Endothelial cell of umbilical vein (primary cell): ENCODE results near the gene ATP6V0D1. TPM values are rescaled to one million over a fixed set of nuclear protein-coding genes. Genes with fewer than 3 reads are reported as not detected.

Experiments used
- BruUV-seq: library from RNA; stranded (reverse); fragments of 400-500 nt; replicated peaks from 2 replicates; lab custom pipeline; 2021; lab: Mats Ljungman, UMichigan
- CTCF ChIA-PET: fragments of 300-600, 350-600 bp; sonication (Branson Sonifier 250); formaldehyde crosslinking; loops from one replicate; lab custom pipeline; 2021; ENCODE audit warnings: antibody characterized with exemption, inconsistent platforms; lab: Charles Lee
- POLR2A ChIA-PET: fragments of 300-600, 350-600 bp; sonication (Branson Sonifier 250); formaldehyde crosslinking; loops from one replicate; lab custom pipeline; 2021; ENCODE audit warnings: antibody characterized with exemption, inconsistent platforms; lab: Charles Lee
- DNase-seq: peaks from one replicate; pipeline ENCODE4 v3.0.0-alpha.2; 2011; ENCODE audit warnings: low read depth, low spot score
- FAIRE-seq: peaks from 2 replicates; lab custom pipeline; 2011; peaks lifted over from hg19 to GRCh38; lab: Jason Lieb, UNC
- H2AFZ ChIP-seq: 2 replicates; pipeline ENCODE4 v1.6.0; 2012; ENCODE audit warnings: low read depth, low read length, control low read depth, inconsistent platforms
- H3K27ac ChIP-seq: 2 replicates; pipeline ENCODE4 v1.5.1; 2011; ENCODE audit warnings: low read depth, mild to moderate bottlenecking, control low read depth, low read length, moderate library complexity; ENCODE audit not compliant: insufficient read depth
- H3K27me3 ChIP-seq, 2 experiments: 2 replicates each; pipeline versions ENCODE4 v1.6.0 to v1.6.1; 2011; ENCODE audit warnings: low read length in 2 of 2, mixed read lengths in 1 of 2; ENCODE audit not compliant: control insufficient read depth in 2 of 2, insufficient read depth in 2 of 2
- H3K36me3 ChIP-seq, 2 experiments: 2 replicates in 1 of 2; 3 replicates in 1 of 2; pipeline ENCODE4 v1.5.1; 2011; ENCODE audit warnings: low read length in 2 of 2, mild to moderate bottlenecking in 1 of 2, moderate library complexity in 1 of 2; ENCODE audit not compliant: control insufficient read depth in 2 of 2, insufficient read depth in 2 of 2; ENCODE audit errors: extremely low read depth in 1 of 2
- H3K4me1 ChIP-seq: 3 replicates; pipeline ENCODE4 v1.5.1; 2011; ENCODE audit warnings: mild to moderate bottlenecking, low read length; ENCODE audit not compliant: control insufficient read depth, insufficient read depth; ENCODE audit errors: extremely low read depth
- H3K4me2 ChIP-seq: 2 replicates; pipeline ENCODE4 v1.6.1; 2011; ENCODE audit warnings: low read length, control low read depth, mixed read lengths; ENCODE audit not compliant: insufficient read depth
- H3K4me3 ChIP-seq, 3 experiments: fragments of 200-600 bp in 1 of 3; sonication (generic), shearing (Covaris generic) in 1 of 3; replicated peaks in 1 of 3; 2 replicates each; pipeline ENCODE4 v1.5.1; 2011 to 2016; ENCODE audit warnings: control low read depth in 3 of 3, low read length in 3 of 3, mild to moderate bottlenecking in 2 of 3, inconsistent platforms in 1 of 3, low read depth in 1 of 3, moderate library complexity in 1 of 3; ENCODE audit not compliant: insufficient read depth in 1 of 3
- H3K79me2 ChIP-seq: 2 replicates; pipeline ENCODE4 v1.6.0; 2012; ENCODE audit warnings: low read length, inconsistent platforms; ENCODE audit not compliant: control insufficient read depth, insufficient read depth
- H3K9ac ChIP-seq: replicated peaks from 2 replicates; pipeline ENCODE3; 2011; ENCODE audit warnings: low read length, control low read depth; ENCODE audit not compliant: insufficient read depth; ENCODE audit errors: extremely low read depth
- H3K9me1 ChIP-seq: replicated peaks from 3 replicates; pipeline ENCODE4 v1.6.0; 2011; ENCODE audit warnings: mild to moderate bottlenecking, low read length; ENCODE audit not compliant: control insufficient read depth, insufficient read depth; ENCODE audit errors: extremely low read depth
- H3K9me3 ChIP-seq: replicated peaks from 2 replicates; pipeline ENCODE4 v1.5.1; 2012; ENCODE audit warnings: low read length, inconsistent platforms; ENCODE audit not compliant: control insufficient read depth, insufficient read depth
- H4K20me1 ChIP-seq: replicated peaks from 2 replicates; pipeline ENCODE3; 2011; ENCODE audit warnings: mild to moderate bottlenecking, low read length; ENCODE audit not compliant: control insufficient read depth, insufficient read depth; ENCODE audit errors: extremely low read depth
- EZH2 ChIP-seq: IDR thresholded peaks from 2 replicates; pipeline ENCODE4 v1.6.1; 2012; ENCODE audit warnings: borderline replicate concordance, low read depth, mild to moderate bottlenecking, moderate library complexity, low read length, inconsistent platforms; ENCODE audit not compliant: severe bottlenecking
- FOS ChIP-seq: IDR thresholded peaks from 2 replicates; pipeline ENCODE4 v1.6.1; 2011; ENCODE audit warnings: mild to moderate bottlenecking, low read length, moderate library complexity, borderline replicate concordance; ENCODE audit not compliant: insufficient read depth
- GATA2 ChIP-seq: IDR thresholded peaks from 2 replicates; pipeline ENCODE4 v1.7.0; 2011; ENCODE audit warnings: low read depth, mild to moderate bottlenecking, moderate library complexity, mixed read lengths, low read length; ENCODE audit not compliant: insufficient read length, insufficient read depth
- JUN ChIP-seq: IDR thresholded peaks from 2 replicates; pipeline ENCODE4 v1.6.1; 2011; ENCODE audit warnings: borderline replicate concordance, low read depth; ENCODE audit not compliant: insufficient read length, insufficient read depth
- MYC ChIP-seq: IDR thresholded peaks from one replicate; pipeline ENCODE4 v1.6.1; 2011; ENCODE audit warnings: mild to moderate bottlenecking, low read depth, low read length
- POLR2A ChIP-seq: IDR thresholded peaks from 2 replicates; pipeline ENCODE4 v1.6.1; 2012; ENCODE audit warnings: low read depth, mild to moderate bottlenecking, control low read depth, low read length
- POLR2AphosphoS5 ChIP-seq: IDR thresholded peaks from 2 replicates; pipeline ENCODE4 v1.6.1; 2012; ENCODE audit warnings: low read depth, mild to moderate bottlenecking, control low read depth, low read length, moderate library complexity; ENCODE audit not compliant: insufficient read depth
- dilution Hi-C: fragments of 300-500 bp; cut with MboI; formaldehyde crosslinking; loops from one replicate; pipeline ENCODE4 v1.15.0; 2019; ENCODE audit warnings: low sequenced_read_pairs; ENCODE audit not compliant: extremely low pct_ligation_motif_present
- intact Hi-C: fragments of 100-400 bp; cut with micrococcal nuclease; formaldehyde crosslinking; loops from one replicate; pipeline ENCODE4 v1.10.0; 2022
- polyA plus RNA-seq, 4 experiments: library from polyadenylated mRNA; depleted of rRNA in 3 of 4; stranded (reverse) in 3 of 4; unstranded in 1 of 4; fragments of >200 nt; gene quantifications; 2 replicates each; pipeline versions ENCODE4 v1.2.1 to v1.2.3, GENCODE V29; 2011 to 2012; ENCODE audit warnings: missing spikeins in 1 of 4
- total RNA-seq: library from RNA; stranded (reverse); gene quantifications from 2 replicates; pipeline ENCODE4 v1.2.3, GENCODE V29; 2021
- TF ChIP-seq, protein P1 (sequence below): IDR thresholded peaks from 2 replicates; pipeline ENCODE4 v1.6.1; 2011; ENCODE audit not compliant: insufficient read depth, insufficient read length
- TF ChIP-seq, protein P2 (sequence below), 2 donors: IDR thresholded peaks; 1 replicate in 1 of 2; 2 replicates in 1 of 2; pipeline ENCODE4 v1.5.1; 2011; ENCODE audit warnings: low read length in 2 of 2, mild to moderate bottlenecking in 2 of 2, moderate library complexity in 2 of 2, control low read depth in 1 of 2, inconsistent platforms in 1 of 2, low read depth in 1 of 2; ENCODE audit not compliant: insufficient read depth in 1 of 2; ENCODE audit errors: extremely low read depth in 1 of 2

ATP6V0D1 gene
- total and polyA plus RNA-seq, 2 donors (not counting 3 experiments of a cell fraction or from before 2014, with no cell fraction given) = 82.8 to 232 TPM

DNA sequence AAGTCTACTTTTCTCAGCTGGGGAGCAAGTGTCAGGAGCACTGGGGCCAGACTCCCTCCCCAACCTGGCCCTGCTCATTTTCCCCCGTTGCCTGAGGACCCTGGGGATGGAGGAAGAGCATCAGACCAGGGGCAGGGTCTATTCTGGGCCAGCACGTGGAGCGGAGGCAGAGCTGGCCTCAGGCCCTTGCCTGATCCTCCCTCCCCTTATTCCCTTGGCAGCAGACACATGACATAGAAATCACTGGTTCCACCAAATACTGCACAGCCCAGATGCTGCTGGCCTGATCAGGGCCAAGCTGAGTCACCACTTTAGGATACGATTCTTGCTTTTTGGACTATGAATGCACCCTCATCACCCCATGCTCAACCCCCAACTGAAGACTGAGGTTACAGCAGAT, 18.1 kb upstream of the ATP6V0D1 start:
- Histone ChIP-seq H3K9me3 (no peaks in the 10 kb centered on the region), H3K4me1 (no peaks in the 10 kb centered on the region), H3K27me3 (no peaks in the 10 kb centered on the region), H3K27ac (no peak overlapping the region), H3K9ac (no peak overlapping the region), H3K36me3 (no peaks in the 10 kb centered on the region), H3K4me3 (no peak overlapping the region), H3K9me1 (no peaks in the 10 kb centered on the region), H2AFZ (no peak overlapping the region), H3K79me2 (no peaks in the 10 kb centered on the region), H4K20me1 (no peaks in the 10 kb centered on the region), H3K4me2 (no peak overlapping the region)
- dilution Hi-C loops = no loop called here
- no TSS peak for BruUV-seq
- POLR2A ChIA-PET = no interaction called here
- FAIRE-seq (no peak), DNase-seq (no peak)
- TF ChIP-seq, protein P1, sequence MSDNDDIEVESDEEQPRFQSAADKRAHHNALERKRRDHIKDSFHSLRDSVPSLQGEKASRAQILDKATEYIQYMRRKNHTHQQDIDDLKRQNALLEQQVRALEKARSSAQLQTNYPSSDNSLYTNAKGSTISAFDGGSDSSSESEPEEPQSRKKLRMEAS = no peak
- TF ChIP-seq GATA2 (no peak), JUN (no peak), FOS (no peak), EZH2 (no peak), POLR2A (no peak), POLR2AphosphoS5 (no peak), MYC (no peak)
- TF ChIP-seq, protein P2, sequence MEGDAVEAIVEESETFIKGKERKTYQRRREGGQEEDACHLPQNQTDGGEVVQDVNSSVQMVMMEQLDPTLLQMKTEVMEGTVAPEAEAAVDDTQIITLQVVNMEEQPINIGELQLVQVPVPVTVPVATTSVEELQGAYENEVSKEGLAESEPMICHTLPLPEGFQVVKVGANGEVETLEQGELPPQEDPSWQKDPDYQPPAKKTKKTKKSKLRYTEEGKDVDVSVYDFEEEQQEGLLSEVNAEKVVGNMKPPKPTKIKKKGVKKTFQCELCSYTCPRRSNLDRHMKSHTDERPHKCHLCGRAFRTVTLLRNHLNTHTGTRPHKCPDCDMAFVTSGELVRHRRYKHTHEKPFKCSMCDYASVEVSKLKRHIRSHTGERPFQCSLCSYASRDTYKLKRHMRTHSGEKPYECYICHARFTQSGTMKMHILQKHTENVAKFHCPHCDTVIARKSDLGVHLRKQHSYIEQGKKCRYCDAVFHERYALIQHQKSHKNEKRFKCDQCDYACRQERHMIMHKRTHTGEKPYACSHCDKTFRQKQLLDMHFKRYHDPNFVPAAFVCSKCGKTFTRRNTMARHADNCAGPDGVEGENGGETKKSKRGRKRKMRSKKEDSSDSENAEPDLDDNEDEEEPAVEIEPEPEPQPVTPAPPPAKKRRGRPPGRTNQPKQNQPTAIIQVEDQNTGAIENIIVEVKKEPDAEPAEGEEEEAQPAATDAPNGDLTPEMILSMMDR (IDR thresholded peaks at IDR 0.05; ENCODE audit: extremely low read depth in 1 of 2, insufficient read depth in 1 of 2, low read depth in 1 of 2, low read length in 2 of 2) = no peak
- intact Hi-C loops = no loop called here
- CTCF ChIA-PET = no interaction called here
